SU-DHL-6 (cell line): ENCODE measurements around the gene SAMD10.

Experiments used
- H2AFZ ChIP-seq: fragments of 200-600 bp; sonication (generic); 2 replicates; pipeline ENCODE4 v1.6.1; 2014; ENCODE audit warnings: low read depth, mild to moderate bottlenecking, moderate library complexity, mixed read lengths, antibody characterized with exemption, low read length; ENCODE audit not compliant: severe bottlenecking
- H3F3A ChIP-seq: fragments of 200-600 bp; shearing (Covaris generic); 2 replicates; pipeline ENCODE4 v1.6.0; 2016; ENCODE audit warnings: antibody characterized with exemption, mild to moderate bottlenecking; ENCODE audit not compliant: insufficient read depth
- H3K27ac ChIP-seq: fragments of 200-600 bp; sonication (generic); 2 replicates; pipeline ENCODE4 v1.5.1; 2016; ENCODE audit warnings: low read depth, mild to moderate bottlenecking, low read length, moderate library complexity, mixed read lengths
- H3K27me3 ChIP-seq: fragments of 200-600 bp; sonication (generic), shearing (Covaris generic); 2 replicates; pipeline ENCODE4 v1.6.0; 2014; ENCODE audit warnings: mild to moderate bottlenecking, low read length
- H3K36me3 ChIP-seq: fragments of 200-600 bp; sonication (generic); 2 replicates; pipeline ENCODE4 v1.6.1; 2014; ENCODE audit warnings: mild to moderate bottlenecking, low read length, mixed read lengths
- H3K4me2 ChIP-seq: fragments of 300-600, 200-600 bp; shearing (Covaris generic), sonication (generic); 2 replicates; pipeline ENCODE4 v1.6.0; 2014; ENCODE audit warnings: low read length, low read depth, mild to moderate bottlenecking; ENCODE audit not compliant: poor library complexity, severe bottlenecking
- H3K4me3 ChIP-seq: fragments of 200-600 bp; sonication (generic); 2 replicates; pipeline ENCODE4 v1.5.1; 2014; ENCODE audit warnings: antibody characterized with exemption, low read length, mild to moderate bottlenecking, mixed read lengths; ENCODE audit not compliant: insufficient read depth, poor library complexity, severe bottlenecking
- H3K79me2 ChIP-seq: fragments of 200-600 bp; sonication (generic); 2 replicates; pipeline ENCODE4 v1.6.1; 2014; ENCODE audit warnings: mild to moderate bottlenecking, low read length, moderate library complexity; ENCODE audit not compliant: insufficient read depth
- H3K9ac ChIP-seq: fragments of 200-600 bp; sonication (generic); 2 replicates; pipeline ENCODE4 v1.7.0; 2014; ENCODE audit warnings: mild to moderate bottlenecking, low read length
- H3K9me2 ChIP-seq: fragments of 200-600 bp; sonication (generic); replicated peaks from 2 replicates; pipeline ENCODE4 v1.6.1; 2014; ENCODE audit warnings: low read length; ENCODE audit not compliant: insufficient read depth
- H3K9me3 ChIP-seq: fragments of 200-600 bp; sonication (generic); 2 replicates; pipeline ENCODE4 v1.6.1; 2014; ENCODE audit warnings: low read length, mixed read lengths; ENCODE audit not compliant: insufficient read depth
- H4K20me1 ChIP-seq: fragments of 200-600 bp; sonication (generic); 2 replicates; pipeline ENCODE4 v1.6.1; 2014; ENCODE audit warnings: low read depth, mild to moderate bottlenecking, antibody characterized with exemption, low read length, moderate library complexity, mixed read lengths
- CTCF ChIP-seq: fragments of 200-600 bp; sonication (generic); IDR thresholded peaks from one replicate; pipeline ENCODE4 v1.5.1; 2017; ENCODE audit warnings: antibody characterized with exemption, mild to moderate bottlenecking, low read length, moderate library complexity; ENCODE audit not compliant: insufficient read depth, poor library complexity, severe bottlenecking
- EZH2phosphoT487 ChIP-seq: fragments of 200-600 bp; sonication (generic), shearing (Covaris generic); conservative IDR thresholded peaks from 2 replicates; pipeline ENCODE4 v1.6.1; 2018; ENCODE audit warnings: mild to moderate bottlenecking, antibody characterized with exemption, low read length, moderate library complexity, mixed read lengths

SAMD10 gene

GRCh38 chr20:63957690-63958441 lies 21.6 kb downstream of the SAMD10 start:
- H2AFZ ChIP-seq: peak overlapping the region; percentile 91
- no peaks in the 10 kb centered on the region for H3K27me3 ChIP-seq
- no peaks in the 10 kb centered on the region for H4K20me1 ChIP-seq
- H3K36me3 ChIP-seq: no peaks in the 10 kb centered on the region
- H3K4me3 ChIP-seq: peak overlapping the region; percentile 57
- 0 out of 2 replicates have a peak overlapping the region, but pooled peaks have one; percentile 70 for H3K27ac ChIP-seq
- peak overlapping the region; percentile 95 for H3K4me2 ChIP-seq
- no peaks in the 10 kb centered on the region for H3K9me3 ChIP-seq
- H3F3A ChIP-seq: peaks cover 6% of the 10 kb centered on the region; the same call in 1 of the 2 replicates
- H3K9ac ChIP-seq: peak overlapping the region; percentile 58; the same call in 1 of the 2 replicates
- no peak for TF ChIP-seq EZH2phosphoT487
- TF ChIP-seq CTCF: no peak
- no peaks in the 10 kb centered on the region for H3K9me2 ChIP-seq
- H3K79me2 ChIP-seq: peaks cover 25% of the 10 kb centered on the region

GRCh38 chr20:63957004-63957689 lies 22.3 kb downstream of the SAMD10 start:
- Histone ChIP-seq H4K20me1 (no peaks in the 10 kb centered on the region), H3K9ac (peak overlapping the region; percentile 58)
- TF ChIP-seq CTCF (no peak), EZH2phosphoT487 (no peak)

GRCh38 chr20:63956664-63957003 lies 22.8 kb downstream of the SAMD10 start:
- Histone ChIP-seq H3K4me3 (peak overlapping the region; percentile 57), H3K9me3 (no peaks in the 10 kb centered on the region), H4K20me1 (no peaks in the 10 kb centered on the region), H3F3A (peaks cover 6% of the 10 kb centered on the region; the same call in 1 of the 2 replicates), H3K27me3 (no peaks in the 10 kb centered on the region), H3K4me2 (peak overlapping the region; percentile 95), H3K79me2 (peaks cover 34% of the 10 kb centered on the region), H3K9ac (peak overlapping the region; percentile 58), H2AFZ (peak overlapping the region; percentile 91), H3K9me2 (no peaks in the 10 kb centered on the region), H3K27ac (peak overlapping the region; percentile 70), H3K36me3 (no peaks in the 10 kb centered on the region)
- TF ChIP-seq EZH2phosphoT487: no peak
- TF ChIP-seq CTCF: no peak

More at GRCh38 chr20:63957004-63957689, 22.3 kb downstream of the SAMD10 start:
- H3K27ac ChIP-seq: peak overlapping the region; percentile 70
- peak overlapping the region; percentile 95 for H3K4me2 ChIP-seq
- peaks cover 6% of the 10 kb centered on the region; the same call in 1 of the 2 replicates for H3F3A ChIP-seq
- no peaks in the 10 kb centered on the region for H3K36me3 ChIP-seq
- H3K79me2 ChIP-seq: peaks cover 31% of the 10 kb centered on the region
- H3K4me3 ChIP-seq: peak overlapping the region; percentile 57
- H3K9me2 ChIP-seq: no peaks in the 10 kb centered on the region
- H3K27me3 ChIP-seq: no peaks in the 10 kb centered on the region
- H2AFZ ChIP-seq: peak overlapping the region; percentile 91
- no peaks in the 10 kb centered on the region for H3K9me3 ChIP-seq
